ENCODE results near the gene BGLAP.

The BGLAP gene

DNA sequence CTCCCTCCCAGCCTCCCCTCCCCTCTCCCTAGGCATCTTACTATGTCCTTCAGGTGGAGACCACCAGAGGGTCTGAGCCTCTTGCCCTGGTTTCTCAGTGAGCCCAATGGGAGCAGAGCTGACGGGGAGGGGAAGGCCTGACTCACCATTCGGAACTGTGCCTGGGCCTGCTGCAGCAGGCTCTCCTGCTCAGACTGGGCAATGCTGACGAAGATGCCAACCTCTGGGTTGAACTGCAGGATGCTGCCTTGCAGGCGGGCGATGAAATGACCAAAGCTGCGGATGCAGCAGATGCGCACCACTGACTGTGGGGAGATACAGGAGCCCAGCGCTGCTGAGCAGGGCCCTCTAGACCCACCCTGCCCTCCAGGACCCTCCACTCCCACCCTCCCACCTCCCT lies 16.9 kb downstream of the BGLAP start:
- no peak for DNase-seq

DNA sequence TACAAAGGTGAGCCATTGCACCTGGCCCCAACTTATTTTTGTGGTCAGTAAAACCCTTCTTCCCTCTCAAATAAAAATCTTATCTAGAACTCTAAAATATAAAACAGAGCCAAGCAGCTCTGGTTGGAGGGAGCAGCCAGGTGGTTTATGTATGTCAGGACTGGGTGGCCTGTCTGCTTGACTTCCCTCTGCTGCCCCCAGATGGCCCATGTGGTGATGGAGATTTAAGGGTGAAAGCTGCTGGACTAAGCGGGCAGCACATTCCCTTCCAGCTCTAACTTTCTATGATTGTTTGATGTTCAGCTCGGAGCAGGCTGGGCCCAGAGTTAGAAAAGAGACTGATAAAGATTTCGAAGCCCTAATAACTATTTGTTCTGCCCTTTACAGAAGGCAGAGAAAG lies 17.8 kb downstream of the BGLAP start:
- no peak for DNase-seq

GRCh38 chr1:156260896-156261295 lies 18.9 kb downstream of the BGLAP start:
- no peak for DNase-seq

GRCh38 chr1:156262461-156263287 lies 20.7 kb downstream of the BGLAP start:
- DNase-seq = no peak

- DNase-seq = no peak
Observed at GRCh38 chr1:156263288-156263655, 21.3 kb downstream of the BGLAP start.

- no peak for DNase-seq
Observed at GRCh38 chr1:156266051-156266450, 24.1 kb downstream of the BGLAP start.

DNA sequence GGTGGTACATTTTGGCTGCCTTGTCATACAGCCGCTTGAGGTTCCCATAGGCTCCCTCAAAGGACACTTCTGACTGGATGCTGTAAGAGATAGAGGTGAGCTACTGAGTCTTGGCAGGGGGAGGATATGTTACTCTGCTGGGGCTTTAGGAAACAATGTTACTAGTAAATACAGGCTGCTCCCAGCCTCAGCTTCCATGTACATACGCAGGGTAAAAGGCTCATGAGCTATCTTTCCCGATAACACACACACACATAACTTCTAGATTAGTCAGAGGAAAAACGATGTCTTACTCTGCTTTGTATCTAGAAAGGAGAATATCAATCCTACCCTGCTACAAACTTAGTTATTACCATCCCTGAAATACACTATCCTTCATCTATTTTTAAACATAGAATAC lies 26.4 kb downstream of the BGLAP start:
- no peak for DNase-seq

GRCh38 chr1:156270314-156270713 lies 28.3 kb downstream of the BGLAP start:
- no peak for DNase-seq

DNA sequence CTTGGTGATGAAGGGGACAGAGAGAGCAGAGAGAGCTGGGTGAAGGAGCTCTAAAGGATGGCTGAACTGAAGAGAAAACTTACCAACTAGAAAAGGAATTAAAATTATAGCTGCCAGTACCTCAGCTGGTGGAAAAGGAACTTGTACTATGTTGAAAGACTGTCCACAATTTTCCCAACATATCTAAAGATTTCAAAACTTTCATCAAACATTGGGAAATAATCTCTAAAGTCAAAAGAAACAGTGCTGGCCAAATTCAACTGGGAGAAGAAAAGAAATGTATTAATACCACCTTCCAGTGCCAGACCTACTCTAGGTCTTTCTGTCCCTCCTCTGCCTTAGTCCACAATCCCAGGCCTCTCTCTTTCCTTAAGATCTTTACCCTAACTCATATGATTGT lies 34.5 kb downstream of the BGLAP start:
- no peak for DNase-seq

- no peak for DNase-seq
Observed at GRCh38 chr1:156276966-156277381, 35.0 kb downstream of the BGLAP start.

DNA sequence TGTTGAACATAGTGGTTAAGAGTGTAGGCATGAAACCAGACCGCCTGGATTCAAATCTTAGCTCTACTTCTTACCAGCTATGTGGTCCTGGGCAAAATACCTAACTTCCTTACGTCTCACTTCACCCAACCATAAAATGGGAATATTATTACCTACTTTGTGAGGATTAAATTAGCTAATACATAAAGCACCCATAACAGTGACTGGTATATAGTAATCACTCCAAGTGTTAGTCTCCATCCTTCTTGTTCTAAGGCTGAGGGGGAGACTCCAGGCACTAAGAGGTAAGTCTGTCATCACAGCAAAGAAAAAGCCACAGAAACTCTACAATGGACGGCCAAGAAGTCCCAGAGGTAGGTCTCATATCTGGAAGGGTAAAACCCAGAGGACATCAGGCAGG lies 37.9 kb downstream of the BGLAP start:
- no peak for DNase-seq

GRCh38 chr1:156281281-156281680 lies 39.3 kb downstream of the BGLAP start:
- DNase-seq = no peak

DNA sequence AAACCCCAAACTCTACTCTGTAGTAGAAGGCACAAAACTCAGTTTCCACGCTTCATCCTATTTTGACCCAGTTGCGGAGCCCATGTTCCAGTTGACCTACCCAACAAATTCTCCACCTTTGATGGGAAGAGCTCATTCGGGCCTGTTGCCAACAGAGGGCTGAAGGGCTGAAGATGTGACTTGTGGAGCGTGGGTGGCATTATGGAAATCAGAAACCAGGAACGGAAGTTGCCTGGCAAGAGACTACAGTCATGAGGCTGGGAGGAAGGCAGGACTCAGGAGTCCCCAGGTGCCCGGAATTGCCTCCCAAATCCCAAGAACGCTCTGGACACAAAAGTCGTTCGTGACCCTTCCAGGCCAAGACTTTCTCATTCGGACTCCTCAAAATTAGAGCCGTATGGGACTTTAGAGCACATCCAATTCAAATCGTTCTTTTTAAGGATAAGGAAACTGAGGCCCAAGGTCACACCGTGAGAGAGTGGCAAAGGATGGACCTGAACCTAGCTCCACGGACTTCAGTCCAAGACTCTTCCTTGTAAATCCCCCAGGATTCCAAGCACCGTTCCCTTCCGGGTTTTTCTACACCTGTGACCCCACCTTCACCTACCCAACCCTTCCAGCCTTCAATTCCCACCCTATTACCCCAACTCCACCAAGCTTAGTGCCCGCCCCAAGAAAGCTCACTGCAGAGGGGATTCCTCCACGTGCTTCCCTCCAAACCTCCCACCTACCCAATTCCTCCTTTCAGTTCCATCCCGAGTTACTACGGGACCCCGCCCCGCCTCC lies 39.9 kb downstream of the BGLAP start:
- DNase-seq = peak; percentile 28

DNA sequence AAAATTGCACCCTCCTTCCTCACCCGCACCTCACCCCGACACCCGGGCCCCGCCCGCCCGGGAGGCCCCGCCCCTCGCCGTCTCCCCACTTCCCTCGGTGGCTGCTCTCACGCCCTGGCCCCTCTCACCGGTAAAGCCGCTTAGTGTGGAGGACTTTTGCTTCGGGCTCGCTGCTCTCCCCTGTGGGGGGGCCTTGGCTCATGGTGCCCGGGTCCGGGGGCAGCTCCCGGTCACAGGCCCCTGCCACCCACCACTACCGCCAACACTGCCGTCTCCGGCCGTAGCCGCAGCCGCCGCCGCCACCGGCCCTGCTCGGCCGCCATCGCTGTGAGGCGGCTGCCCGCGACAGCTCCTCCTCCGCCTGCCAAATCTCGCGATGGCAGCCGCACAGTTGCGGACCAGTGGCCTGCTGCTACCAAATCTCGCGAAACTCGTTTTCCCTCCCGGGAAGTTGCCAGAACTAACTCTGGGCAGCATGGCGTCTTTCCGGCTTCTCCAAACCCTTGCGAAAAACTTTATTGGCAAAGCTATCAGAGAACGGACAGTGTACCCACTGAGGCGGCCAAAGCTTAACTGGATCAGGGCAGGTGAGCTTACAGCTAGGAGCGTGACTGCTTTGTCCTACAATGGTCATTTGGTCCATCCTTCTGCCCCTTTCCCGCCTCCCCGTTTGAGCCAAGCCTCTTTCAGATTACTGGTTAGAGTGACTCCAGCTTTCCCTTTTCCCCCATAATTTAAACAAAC lies 40.7 kb downstream of the BGLAP start, which contains the start of gene SMG5:
SMG5 (minus strand) TSS at position 347 of the 744 bp plus-strand sequence; CDS start at position 202, 145 bp downstream.
- DNase-seq = peak; percentile 90

GRCh38 chr1:156283521-156283920 lies 41.5 kb downstream of the BGLAP start:
- DNase-seq = no peak

DNA sequence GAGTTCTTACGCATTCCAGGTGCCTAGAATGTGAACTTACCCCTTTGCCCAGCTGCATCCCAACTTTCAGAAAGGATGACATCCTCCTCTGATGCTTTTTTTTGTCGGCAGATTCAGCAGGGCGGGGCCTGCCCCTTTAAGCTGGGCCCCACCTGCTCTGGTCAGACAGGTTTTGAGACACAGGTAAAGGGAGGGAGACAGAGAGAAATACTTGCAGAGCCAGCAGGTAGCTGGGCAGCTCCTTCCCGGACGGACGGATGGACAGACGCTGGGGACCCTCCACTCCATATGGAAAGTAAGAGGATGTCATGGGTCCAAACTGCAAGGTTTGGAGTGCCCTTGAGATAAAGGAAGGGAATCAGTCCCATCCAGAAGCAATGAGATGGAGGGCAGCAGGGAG lies 42.1 kb downstream of the BGLAP start, which contains the start of gene TMEM79:
TMEM79 (plus strand) TSS at position 214 of the 400 bp plus-strand sequence. CDS start 902 bp downstream, outside the sequence.
- DNase-seq = no peak

DNA sequence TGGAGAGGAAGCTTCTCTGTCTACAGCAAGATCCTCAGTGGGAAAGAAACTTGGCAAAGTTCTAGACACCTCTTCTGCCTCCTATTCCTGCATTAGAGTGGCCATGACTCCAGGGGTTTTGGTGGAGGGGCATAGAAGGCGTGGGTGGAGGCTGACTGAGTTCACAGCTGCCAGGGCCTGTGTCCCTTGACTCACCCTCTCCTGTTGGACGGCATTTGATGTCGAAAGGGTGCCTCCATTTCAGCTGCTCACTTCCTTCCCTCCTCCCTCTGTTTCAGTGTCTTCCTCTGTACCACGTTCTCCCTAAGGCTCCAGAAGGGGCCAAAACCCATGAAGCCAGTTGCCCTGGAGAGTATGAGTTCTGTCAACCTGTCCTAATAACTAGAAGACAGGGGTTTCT lies 42.8 kb downstream of the BGLAP start:
- DNase-seq = no peak

GRCh38 chr1:156285437-156285836 lies 43.5 kb downstream of the BGLAP start:
- no peak for DNase-seq

DNA sequence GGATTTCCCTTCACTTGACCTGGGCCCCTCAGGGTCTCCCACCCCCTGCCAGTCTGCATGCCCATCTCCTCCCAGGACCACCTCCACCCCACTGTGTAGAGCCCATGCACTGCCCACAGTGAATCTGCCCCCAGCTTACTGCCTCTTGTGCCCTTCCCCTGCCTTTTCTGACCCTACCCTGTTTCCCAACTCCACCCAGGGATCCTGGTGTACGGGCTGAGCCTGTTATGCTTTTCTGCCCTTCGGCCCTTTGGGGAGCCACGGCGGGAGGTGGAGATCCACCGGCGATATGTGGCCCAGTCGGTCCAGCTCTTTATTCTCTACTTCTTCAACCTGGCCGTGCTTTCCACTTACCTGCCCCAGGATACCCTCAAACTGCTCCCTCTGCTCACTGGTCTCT lies 44.1 kb downstream of the BGLAP start:
- DNase-seq = no peak

GRCh38 chr1:156289857-156290256 lies 47.9 kb downstream of the BGLAP start:
- DNase-seq = no peak

DNA sequence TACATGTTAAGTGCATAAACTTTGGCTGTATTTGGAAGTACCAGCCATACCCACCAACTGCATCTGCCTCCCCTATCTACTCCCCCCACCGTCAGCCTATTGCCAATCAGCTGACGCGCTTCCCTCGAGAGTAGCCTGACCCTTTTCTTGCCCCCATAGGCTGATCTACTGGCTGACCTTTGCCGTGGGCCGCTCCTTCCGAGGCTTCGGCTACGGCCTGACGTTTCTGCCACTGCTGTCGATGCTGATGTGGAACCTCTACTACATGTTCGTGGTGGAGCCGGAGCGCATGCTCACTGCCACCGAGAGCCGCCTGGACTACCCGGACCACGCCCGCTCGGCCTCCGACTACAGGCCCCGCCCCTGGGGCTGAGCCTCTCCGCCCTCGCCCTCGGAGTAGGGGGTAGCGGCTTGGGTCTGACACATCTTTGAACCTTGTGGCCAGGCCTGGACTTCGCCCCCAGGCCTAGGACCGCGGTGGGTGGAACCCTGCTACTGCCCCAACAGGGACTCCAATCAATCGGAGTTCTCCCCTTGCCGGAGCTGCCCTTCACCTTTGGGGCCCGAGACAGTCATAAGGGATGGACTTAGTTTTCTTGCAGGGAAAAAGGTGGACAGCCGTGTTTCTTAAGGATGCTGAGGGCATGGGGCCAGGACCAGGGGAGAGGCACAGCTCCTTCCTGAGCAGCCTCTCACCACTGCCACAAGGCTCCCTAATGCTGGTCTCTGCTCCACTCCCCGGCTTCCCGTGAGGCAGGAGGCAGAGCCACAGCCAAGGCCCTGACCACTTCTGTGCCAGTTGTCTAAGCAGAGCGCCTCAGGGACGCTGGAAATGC lies 49.5 kb downstream of the BGLAP start:
- DNase-seq = peak; percentile 78

All from right kidney (tissue), 1 donor.